Neural cell (in vitro differentiated cells): Measurements from ENCODE around the gene MRPS15. TPM values are rescaled to one million over a fixed set of nuclear protein-coding genes. Genes with fewer than 3 reads are reported as not detected.
"Not testable (repeated sequence)": the region's sequence is repeated elsewhere in the genome, so short reads cannot be mapped to it uniquely, and the experiment has no call there.

Experiments used
- H2AFZ ChIP-seq: fragments of 200-600, 300-800 bp; sonication (generic), shearing (Covaris generic); 2 replicates; pipeline ENCODE4 v1.6.0; 2014; ENCODE audit warnings: low read depth, mild to moderate bottlenecking, antibody characterized with exemption, low read length, moderate library complexity
- H3F3A ChIP-seq: fragments of 200-600 bp; shearing (Covaris generic); 2 replicates; pipeline ENCODE4 v1.6.1; 2016; ENCODE audit warnings: mild to moderate bottlenecking, moderate library complexity, mixed read lengths, antibody characterized with exemption, low read length; ENCODE audit not compliant: insufficient read depth, poor library complexity, severe bottlenecking
- H3K27ac ChIP-seq: fragments of 200-600, 300-800 bp; sonication (generic), shearing (Covaris generic); 2 replicates; pipeline ENCODE4 v1.5.1; 2014; ENCODE audit warnings: mild to moderate bottlenecking, low read length, moderate library complexity
- H3K27me3 ChIP-seq: fragments of 300-800, 200-600 bp; sonication (generic), shearing (Covaris generic); 2 replicates; pipeline ENCODE4 v1.6.0; 2014; ENCODE audit warnings: mild to moderate bottlenecking, low read depth, low read length, moderate library complexity; ENCODE audit not compliant: insufficient read depth
- H3K36me3 ChIP-seq: fragments of 300-800, 200-600 bp; sonication (generic), shearing (Covaris generic); 2 replicates; pipeline ENCODE4 v1.5.1; 2014; ENCODE audit warnings: mild to moderate bottlenecking, antibody characterized with exemption, low read length, moderate library complexity; ENCODE audit not compliant: insufficient read depth
- H3K4me2 ChIP-seq: fragments of 300-800, 200-600 bp; sonication (generic), shearing (Covaris generic); 2 replicates; pipeline ENCODE4 v1.6.0; 2014; ENCODE audit warnings: mild to moderate bottlenecking, low read length
- H3K4me3 ChIP-seq: fragments of 300-800, 200-600 bp; sonication (generic), shearing (Covaris generic); 2 replicates; pipeline ENCODE4 v1.5.1; 2014; ENCODE audit warnings: mild to moderate bottlenecking, low read length, moderate library complexity
- H3K79me2 ChIP-seq: fragments of 200-600 bp; shearing (Covaris generic); replicated peaks from 2 replicates; pipeline ENCODE4 v1.6.0; 2014; ENCODE audit warnings: mild to moderate bottlenecking, low read length, moderate library complexity; ENCODE audit not compliant: insufficient read depth
- H3K9ac ChIP-seq: fragments of 300-800, 200-600 bp; sonication (generic), shearing (Covaris generic); 2 replicates; pipeline ENCODE4 v1.6.1; 2016; ENCODE audit warnings: mild to moderate bottlenecking, low read length, mixed read lengths
- H3K9me2 ChIP-seq: fragments of 200-600 bp; shearing (Covaris generic); 2 replicates; pipeline ENCODE4 v1.6.1; 2016; ENCODE audit warnings: mild to moderate bottlenecking, low read length, mixed read lengths; ENCODE audit not compliant: insufficient read depth
- H3K9me3 ChIP-seq: fragments of 200-600, 300-800 bp; sonication (generic), shearing (Covaris generic); 2 replicates; pipeline ENCODE4 v1.6.1; 2016; ENCODE audit warnings: mild to moderate bottlenecking, mixed run types, low read length, moderate library complexity, mixed read lengths
- H4K20me1 ChIP-seq: fragments of 200-600 bp; shearing (Covaris generic); 2 replicates; pipeline ENCODE4 v1.6.1; 2016; ENCODE audit warnings: mild to moderate bottlenecking, mixed run types; ENCODE audit not compliant: insufficient read depth
- EP300 ChIP-seq: fragments of 450-650 bp; conservative IDR thresholded peaks from 2 replicates; pipeline ENCODE4 v1.6.1; 2014; ENCODE audit warnings: antibody characterized with exemption, mild to moderate bottlenecking, moderate library complexity; ENCODE audit not compliant: poor library complexity, severe bottlenecking
- EZH2 ChIP-seq: fragments of 200-600, 300-800 bp; shearing (Covaris generic), sonication (generic); IDR thresholded peaks from 2 replicates; pipeline ENCODE4 v1.6.1; 2014; ENCODE audit warnings: antibody characterized with exemption, low read length, borderline replicate concordance, mild to moderate bottlenecking; ENCODE audit not compliant: insufficient read depth, poor library complexity, severe bottlenecking
- MXI1 ChIP-seq: fragments of 450-650 bp; conservative IDR thresholded peaks from 2 replicates; pipeline ENCODE4 v1.6.1; 2014; ENCODE audit warnings: antibody characterized with exemption, mild to moderate bottlenecking; ENCODE audit not compliant: poor library complexity, severe bottlenecking
- POLR2AphosphoS5 ChIP-seq: IDR thresholded peaks from 2 replicates; pipeline ENCODE4 v1.6.1; 2012
- RAD21 ChIP-seq: fragments of 450-650 bp; conservative IDR thresholded peaks from 2 replicates; pipeline ENCODE4 v1.6.1; 2014; ENCODE audit warnings: antibody characterized with exemption, mild to moderate bottlenecking, moderate library complexity
- SMC3 ChIP-seq: fragments of 450-650 bp; conservative IDR thresholded peaks from 2 replicates; pipeline ENCODE4 v1.6.1; 2014; ENCODE audit warnings: antibody characterized with exemption, mild to moderate bottlenecking, moderate library complexity; ENCODE audit not compliant: poor library complexity
- TAF1 ChIP-seq: IDR thresholded peaks from 2 replicates; pipeline ENCODE4 v1.6.1; 2012; ENCODE audit warnings: low read depth
- polyA plus RNA-seq: library from polyadenylated mRNA; depleted of rRNA; stranded (reverse); fragments of >200 nt; gene quantifications from 2 replicates; pipeline ENCODE4 v1.2.3, GENCODE V29; 2014
- TF ChIP-seq, protein P1 (sequence below): IDR thresholded peaks from 2 replicates; pipeline ENCODE4 v1.6.1; 2012; ENCODE audit warnings: borderline replicate concordance
- TF ChIP-seq, protein P2 (sequence below): fragments of 450-650 bp; IDR thresholded peaks from 2 replicates; pipeline ENCODE4 v1.5.1; 2014; ENCODE audit warnings: antibody characterized with exemption, mild to moderate bottlenecking, moderate library complexity; ENCODE audit not compliant: poor library complexity, severe bottlenecking

MRPS15 gene
- polyA plus RNA-seq, 1 donor from 2014 or later = 65.6 TPM

DNA sequence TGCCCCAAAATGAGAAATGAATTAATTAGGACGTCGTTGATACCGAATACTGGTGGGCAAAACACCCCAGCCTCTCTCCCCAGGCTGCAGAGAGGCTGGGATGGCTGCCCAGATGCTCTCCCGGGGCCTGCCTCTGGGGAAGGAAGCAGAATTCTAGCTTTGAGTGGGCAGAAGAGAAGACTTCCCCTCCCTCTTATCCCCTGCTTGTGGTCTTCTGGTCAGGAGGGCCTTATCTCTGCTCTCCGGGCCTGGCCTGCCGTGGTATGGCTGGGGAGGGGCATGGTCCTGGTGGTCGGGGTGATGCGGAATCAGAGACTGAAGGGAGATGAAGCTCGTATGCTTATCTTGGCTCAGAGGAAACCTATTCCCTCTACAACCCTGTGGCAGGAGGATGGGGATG, 28.3 kb upstream of the MRPS15 start:
- Histone ChIP-seq H3K27ac (no peak overlapping the region), H3K4me2 (no peak overlapping the region), H3K79me2 (no peaks in the 10 kb centered on the region), H3K27me3 (no peaks in the 10 kb centered on the region), H3K9me3 (no peaks in the 10 kb centered on the region), H3K9ac (no peak overlapping the region), H3F3A (no peaks in the 10 kb centered on the region), H3K36me3 (no peaks in the 10 kb centered on the region), H2AFZ (no peak overlapping the region), H3K4me3 (no peak overlapping the region), H4K20me1 (no peaks in the 10 kb centered on the region), H3K9me2 (no peaks in the 10 kb centered on the region)
- TF ChIP-seq, protein P1, sequence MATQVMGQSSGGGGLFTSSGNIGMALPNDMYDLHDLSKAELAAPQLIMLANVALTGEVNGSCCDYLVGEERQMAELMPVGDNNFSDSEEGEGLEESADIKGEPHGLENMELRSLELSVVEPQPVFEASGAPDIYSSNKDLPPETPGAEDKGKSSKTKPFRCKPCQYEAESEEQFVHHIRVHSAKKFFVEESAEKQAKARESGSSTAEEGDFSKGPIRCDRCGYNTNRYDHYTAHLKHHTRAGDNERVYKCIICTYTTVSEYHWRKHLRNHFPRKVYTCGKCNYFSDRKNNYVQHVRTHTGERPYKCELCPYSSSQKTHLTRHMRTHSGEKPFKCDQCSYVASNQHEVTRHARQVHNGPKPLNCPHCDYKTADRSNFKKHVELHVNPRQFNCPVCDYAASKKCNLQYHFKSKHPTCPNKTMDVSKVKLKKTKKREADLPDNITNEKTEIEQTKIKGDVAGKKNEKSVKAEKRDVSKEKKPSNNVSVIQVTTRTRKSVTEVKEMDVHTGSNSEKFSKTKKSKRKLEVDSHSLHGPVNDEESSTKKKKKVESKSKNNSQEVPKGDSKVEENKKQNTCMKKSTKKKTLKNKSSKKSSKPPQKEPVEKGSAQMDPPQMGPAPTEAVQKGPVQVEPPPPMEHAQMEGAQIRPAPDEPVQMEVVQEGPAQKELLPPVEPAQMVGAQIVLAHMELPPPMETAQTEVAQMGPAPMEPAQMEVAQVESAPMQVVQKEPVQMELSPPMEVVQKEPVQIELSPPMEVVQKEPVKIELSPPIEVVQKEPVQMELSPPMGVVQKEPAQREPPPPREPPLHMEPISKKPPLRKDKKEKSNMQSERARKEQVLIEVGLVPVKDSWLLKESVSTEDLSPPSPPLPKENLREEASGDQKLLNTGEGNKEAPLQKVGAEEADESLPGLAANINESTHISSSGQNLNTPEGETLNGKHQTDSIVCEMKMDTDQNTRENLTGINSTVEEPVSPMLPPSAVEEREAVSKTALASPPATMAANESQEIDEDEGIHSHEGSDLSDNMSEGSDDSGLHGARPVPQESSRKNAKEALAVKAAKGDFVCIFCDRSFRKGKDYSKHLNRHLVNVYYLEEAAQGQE = no peak
- TF ChIP-seq TAF1 (no peak), POLR2AphosphoS5 (no peak), EZH2 (no peak), EP300 (no peak), MXI1 (no peak), RAD21 (no peak), SMC3 (no peak)
- TF ChIP-seq, protein P2, sequence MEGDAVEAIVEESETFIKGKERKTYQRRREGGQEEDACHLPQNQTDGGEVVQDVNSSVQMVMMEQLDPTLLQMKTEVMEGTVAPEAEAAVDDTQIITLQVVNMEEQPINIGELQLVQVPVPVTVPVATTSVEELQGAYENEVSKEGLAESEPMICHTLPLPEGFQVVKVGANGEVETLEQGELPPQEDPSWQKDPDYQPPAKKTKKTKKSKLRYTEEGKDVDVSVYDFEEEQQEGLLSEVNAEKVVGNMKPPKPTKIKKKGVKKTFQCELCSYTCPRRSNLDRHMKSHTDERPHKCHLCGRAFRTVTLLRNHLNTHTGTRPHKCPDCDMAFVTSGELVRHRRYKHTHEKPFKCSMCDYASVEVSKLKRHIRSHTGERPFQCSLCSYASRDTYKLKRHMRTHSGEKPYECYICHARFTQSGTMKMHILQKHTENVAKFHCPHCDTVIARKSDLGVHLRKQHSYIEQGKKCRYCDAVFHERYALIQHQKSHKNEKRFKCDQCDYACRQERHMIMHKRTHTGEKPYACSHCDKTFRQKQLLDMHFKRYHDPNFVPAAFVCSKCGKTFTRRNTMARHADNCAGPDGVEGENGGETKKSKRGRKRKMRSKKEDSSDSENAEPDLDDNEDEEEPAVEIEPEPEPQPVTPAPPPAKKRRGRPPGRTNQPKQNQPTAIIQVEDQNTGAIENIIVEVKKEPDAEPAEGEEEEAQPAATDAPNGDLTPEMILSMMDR = no peak

DNA sequence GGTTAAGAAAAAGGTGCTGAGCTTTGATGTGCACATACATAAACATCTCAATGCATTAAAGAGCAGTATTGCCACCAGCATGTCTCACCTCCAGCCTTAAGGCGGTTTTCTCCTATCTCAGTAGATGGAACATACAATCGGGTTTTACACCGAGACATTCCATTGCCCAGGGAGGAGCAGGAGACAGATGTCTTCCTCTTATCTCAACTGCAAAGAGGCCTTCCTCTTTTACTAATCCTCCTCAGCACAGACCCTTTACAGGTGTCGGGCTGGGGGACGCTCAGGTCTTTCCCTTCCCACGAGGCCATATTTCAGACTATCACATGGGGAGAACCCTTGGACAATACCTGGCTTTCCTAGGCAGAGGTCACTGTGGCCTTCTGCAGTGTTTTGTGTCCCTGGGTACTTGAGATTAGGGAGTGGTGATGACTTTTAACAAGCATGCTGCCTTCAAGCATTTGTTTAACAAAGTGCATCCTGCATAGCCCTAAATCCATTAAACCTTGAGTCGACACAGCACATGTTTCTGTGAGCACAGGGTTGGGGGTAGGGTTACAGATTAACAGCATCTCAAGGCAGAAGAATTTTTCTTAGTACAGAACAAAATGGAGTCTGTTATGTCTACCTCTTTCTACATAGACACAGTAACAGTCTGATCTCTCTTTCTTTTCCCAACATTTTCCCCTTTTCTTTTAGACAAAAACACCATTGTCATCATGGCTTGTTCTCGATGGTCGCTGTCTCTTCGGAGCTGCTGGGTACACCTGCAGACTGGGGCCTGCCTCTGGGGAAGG, 25.3 kb upstream of the MRPS15 start:
- H3K27ac ChIP-seq, H3K9ac ChIP-seq, H3K36me3 ChIP-seq: not testable (repeated sequence)

More for the DNA sequence above, 25.3 kb upstream of the MRPS15 start:
- H3K9me3 ChIP-seq, H3K4me2 ChIP-seq, H3K4me3 ChIP-seq, H3K79me2 ChIP-seq, H2AFZ ChIP-seq, H3K9me2 ChIP-seq, H3K27me3 ChIP-seq, H4K20me1 ChIP-seq, H3F3A ChIP-seq: not testable (repeated sequence)
